Measurements from ENCODE around the gene TTC23.

Gene TTC23

GRCh38 chr15:99187936-99188335 is 61.4 kb downstream of the TTC23 start:
- no peak for TF ChIP-seq CTCF (IDR thresholded peaks at IDR 0.05; ENCODE audit: borderline replicate concordance, control extremely low read depth, extremely low read depth, insufficient read depth, missing control alignments)
- DNase-seq (ENCODE audit: low spot score) = no peak
- in situ Hi-C loops (cut with MboI; ENCODE audit: low sequenced_read_pairs, unreplicated experiment) = no loop called here

GRCh38 chr15:99185414-99186130 is 63.8 kb downstream of the TTC23 start:
- DNase-seq (ENCODE audit: low spot score) = no peak
- no peak for TF ChIP-seq CTCF (IDR thresholded peaks at IDR 0.05; ENCODE audit: borderline replicate concordance, control extremely low read depth, extremely low read depth, insufficient read depth, missing control alignments)
- in situ Hi-C loops (cut with MboI; ENCODE audit: low sequenced_read_pairs, unreplicated experiment) = no loop called here

- DNase-seq (ENCODE audit: low spot score) = no peak
- in situ Hi-C loops (cut with MboI; ENCODE audit: low sequenced_read_pairs, unreplicated experiment) = no loop called here
These were observed 66.6 kb downstream of the TTC23 start for GRCh38 chr15:99182791-99183190.

GRCh38 chr15:99181545-99181971 is 67.8 kb downstream of the TTC23 start:
- no peak for TF ChIP-seq CTCF (IDR thresholded peaks at IDR 0.05; ENCODE audit: borderline replicate concordance, control extremely low read depth, extremely low read depth, insufficient read depth, missing control alignments)
- no peak for DNase-seq (ENCODE audit: low spot score)
- in situ Hi-C loops (cut with MboI; ENCODE audit: low sequenced_read_pairs, unreplicated experiment) = no loop called here

More at GRCh38 chr15:99182791-99183190, 66.6 kb downstream of the TTC23 start:
- no peak for TF ChIP-seq CTCF (IDR thresholded peaks at IDR 0.05; ENCODE audit: borderline replicate concordance, control extremely low read depth, extremely low read depth, insufficient read depth, missing control alignments)

GRCh38 chr15:99180964-99181306 is 68.4 kb downstream of the TTC23 start:
- in situ Hi-C loops (cut with MboI; ENCODE audit: low sequenced_read_pairs, unreplicated experiment) = no loop called here
- no peak for DNase-seq (ENCODE audit: low spot score)
- no peak for TF ChIP-seq CTCF (IDR thresholded peaks at IDR 0.05; ENCODE audit: borderline replicate concordance, control extremely low read depth, extremely low read depth, insufficient read depth, missing control alignments)

GRCh38 chr15:99180086-99180963 is 69.1 kb downstream of the TTC23 start:
- in situ Hi-C loops (cut with MboI; ENCODE audit: low sequenced_read_pairs, unreplicated experiment) = no loop called here
- no peak for TF ChIP-seq CTCF (IDR thresholded peaks at IDR 0.05; ENCODE audit: borderline replicate concordance, control extremely low read depth, extremely low read depth, insufficient read depth, missing control alignments)
- no peak for DNase-seq (ENCODE audit: low spot score)
